ENCODE measurements around the gene TEDDM1.

DNA sequence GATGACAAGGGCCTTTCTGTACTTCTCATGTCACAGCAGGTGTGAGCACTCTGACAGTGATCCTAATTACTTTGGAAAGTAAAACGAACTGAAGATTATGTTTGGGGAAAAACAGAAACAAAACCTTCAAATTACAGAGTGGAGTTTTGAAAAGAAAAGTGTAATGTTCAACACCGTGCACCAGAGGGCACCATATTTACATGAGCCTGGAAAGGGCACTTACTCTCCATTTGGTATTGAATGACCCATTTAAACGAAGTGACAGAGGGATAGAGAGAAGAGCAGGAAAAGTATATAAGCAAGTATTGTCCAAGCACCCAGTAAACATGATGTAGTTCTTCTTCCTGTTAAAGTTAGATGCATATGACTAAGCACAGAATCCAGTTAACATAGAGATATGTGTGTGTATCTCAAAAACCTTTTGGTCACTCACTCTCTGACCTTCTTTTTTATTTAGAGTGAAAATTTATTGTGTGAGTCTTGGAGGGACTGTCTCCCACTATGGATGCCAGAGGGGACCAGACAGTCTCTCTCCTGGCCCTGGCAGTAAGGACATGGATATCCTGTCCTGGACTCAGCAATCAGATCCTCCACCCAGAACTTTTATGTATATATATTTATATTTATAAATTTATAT lies 45.7 kb upstream of the TEDDM1 start:
- no peak for TF ChIP-seq POLR2A (IDR thresholded peaks at IDR 0.05; ENCODE audit: low read depth, low read length)
- no peak for TF ChIP-seq POLR2AphosphoS5 (IDR thresholded peaks at IDR 0.05; ENCODE audit: low read depth, low read length)
- TF ChIP-seq TAF1 (IDR thresholded peaks at IDR 0.05; ENCODE audit: borderline replicate concordance, low read depth, low read length): no peak

Measured in GM12892 (cell line).